Anterior cingulate cortex (tissue), 58 donors: ENCODE results near the gene ZNF701.
"Not testable (repeated sequence)": the region's sequence is repeated elsewhere in the genome, so short reads cannot be mapped to it uniquely, and the experiment has no call there.

Experiments
- DNase-seq, 58 donors: peaks; one replicate each; lab custom pipeline; 2025; lab: John Stamatoyannopoulos, UW

ZNF701 gene

DNA sequence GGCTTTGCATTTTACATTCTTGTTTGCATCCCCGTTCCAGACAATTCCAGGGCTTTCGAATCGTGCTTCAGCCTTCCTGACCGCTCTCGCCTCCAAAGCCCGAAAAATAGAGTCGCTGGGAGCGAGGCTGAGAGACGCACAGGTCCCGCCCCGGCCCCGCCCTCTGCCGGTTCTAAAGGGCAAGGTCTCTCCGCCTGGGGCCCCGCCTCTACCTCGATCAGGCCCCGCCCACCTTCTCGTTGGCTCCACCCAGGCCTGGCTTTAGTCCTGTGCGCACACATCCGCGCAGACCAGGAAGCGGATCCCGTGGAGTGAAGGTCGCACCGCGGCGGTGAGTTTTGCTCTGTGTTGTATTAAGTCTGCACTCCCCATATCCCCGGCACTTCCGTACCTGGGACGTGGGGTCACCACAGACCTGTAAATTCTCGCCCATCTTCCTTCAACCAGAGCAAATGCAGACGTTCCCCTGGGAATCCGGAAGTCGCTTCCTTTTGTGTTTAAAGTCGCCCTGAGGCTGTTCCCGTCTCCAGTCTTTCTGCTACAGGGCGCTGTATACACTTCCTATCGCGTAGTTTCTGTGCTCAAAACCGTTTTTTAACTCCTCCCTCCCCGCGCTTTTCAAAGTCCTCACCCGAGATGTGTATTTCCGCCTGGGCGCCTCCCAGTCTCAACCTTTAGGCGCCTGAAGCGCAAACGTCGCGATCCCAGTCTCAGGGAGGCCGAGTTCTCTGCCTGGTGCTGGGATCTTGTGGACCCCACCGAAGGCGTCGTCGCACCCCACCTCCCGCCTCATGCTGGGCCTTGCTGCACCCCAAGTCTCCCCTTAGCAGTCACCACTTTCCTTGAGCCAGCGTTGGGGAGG is at the start of gene ZNF701:
TSS of gene ZNF701 (plus strand) at position 288 of the 862 bp plus-strand sequence. CDS start 3,861 bp downstream, outside the sequence.
- peak; percentile 54 to 96 (median 91) for DNase-seq

DNA sequence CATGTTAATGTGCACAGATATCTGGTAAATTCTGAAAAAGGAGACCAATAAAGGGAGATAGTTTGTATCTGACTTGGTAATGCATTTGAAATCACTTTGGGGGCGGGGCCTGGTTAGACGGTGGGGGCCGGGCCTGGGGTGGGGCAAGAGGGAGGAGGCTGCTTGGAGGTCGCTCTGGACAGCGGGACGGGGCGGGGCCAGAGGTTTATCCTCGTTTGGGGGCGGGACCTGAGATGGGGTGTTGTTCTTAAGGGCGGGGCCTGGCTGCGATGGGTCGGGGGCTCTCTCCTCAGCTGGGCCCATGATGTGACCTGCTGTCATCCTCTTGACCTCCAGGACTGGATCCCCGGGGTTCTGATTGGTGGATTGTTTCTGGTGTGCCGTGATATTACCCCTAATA is 47.5 kb upstream of the ZNF701 start:
- no peak for DNase-seq

DNA sequence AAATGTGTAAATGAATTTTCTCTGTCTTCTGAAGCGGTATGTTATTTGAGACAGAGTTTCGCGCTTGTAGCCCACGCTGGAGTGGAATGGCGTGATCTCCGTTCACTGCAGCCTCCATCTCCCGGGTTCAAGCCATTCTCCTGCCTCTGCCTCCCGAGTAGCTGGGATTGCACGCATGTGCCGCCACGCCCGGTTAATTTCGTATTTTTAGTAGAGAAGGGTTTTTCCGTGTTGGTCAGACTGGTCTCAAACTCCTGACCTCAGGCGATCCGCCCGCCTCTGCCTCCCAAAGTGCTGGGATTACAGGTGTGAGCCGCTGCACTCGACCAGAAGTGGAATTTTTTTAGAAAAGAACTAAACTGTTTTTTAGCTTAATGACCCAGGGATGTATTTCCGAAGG is 46.0 kb upstream of the ZNF701 start:
- no peak for DNase-seq

DNA sequence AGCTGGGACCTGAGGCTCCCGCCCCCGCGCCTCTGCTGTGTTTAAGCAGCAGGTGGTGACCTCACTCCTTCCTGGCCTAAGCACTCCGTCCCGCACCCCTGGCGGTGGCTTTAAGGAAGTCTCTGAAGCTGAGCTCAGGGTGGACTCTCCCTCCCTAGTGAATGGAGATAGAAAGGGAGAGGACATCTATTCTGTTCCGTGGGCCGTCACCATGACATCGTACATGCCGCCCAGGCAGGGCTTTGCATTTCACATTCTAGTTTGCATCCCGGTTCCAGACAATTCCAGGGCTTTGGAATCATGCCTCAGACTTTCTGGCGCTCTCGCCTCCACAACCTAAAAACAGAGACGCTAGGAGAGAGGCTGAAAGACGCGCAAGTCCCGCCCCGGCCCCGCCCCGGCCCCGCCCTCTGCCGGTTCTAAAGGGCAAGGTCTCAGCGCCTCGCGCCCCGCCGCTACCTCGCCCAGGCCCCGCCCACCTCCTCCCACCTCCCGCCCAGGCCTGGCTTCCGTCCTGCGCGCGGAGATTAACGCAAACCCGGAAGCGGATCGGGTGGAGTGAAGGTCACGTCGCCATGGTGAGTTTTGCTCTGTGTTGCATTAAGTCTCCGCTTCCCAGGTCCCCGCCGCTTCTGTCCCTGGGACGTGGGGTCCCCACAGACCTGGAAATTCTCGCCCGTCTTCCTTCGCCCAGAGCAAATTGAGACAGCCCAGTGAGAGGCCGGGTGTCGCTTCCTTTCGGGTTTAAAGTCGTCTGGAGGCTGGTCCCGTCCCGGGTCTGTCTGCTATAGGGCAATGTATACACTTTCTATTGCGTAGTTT is 42.7 kb upstream of the ZNF701 start, which contains the start of gene ZNF808:
TSS of gene ZNF808 (plus strand) at position 535 of the 822 bp plus-strand sequence. CDS start 15,617 bp downstream, outside the sequence.
- peak; percentile 27 to 96 (median 88) for DNase-seq

DNA sequence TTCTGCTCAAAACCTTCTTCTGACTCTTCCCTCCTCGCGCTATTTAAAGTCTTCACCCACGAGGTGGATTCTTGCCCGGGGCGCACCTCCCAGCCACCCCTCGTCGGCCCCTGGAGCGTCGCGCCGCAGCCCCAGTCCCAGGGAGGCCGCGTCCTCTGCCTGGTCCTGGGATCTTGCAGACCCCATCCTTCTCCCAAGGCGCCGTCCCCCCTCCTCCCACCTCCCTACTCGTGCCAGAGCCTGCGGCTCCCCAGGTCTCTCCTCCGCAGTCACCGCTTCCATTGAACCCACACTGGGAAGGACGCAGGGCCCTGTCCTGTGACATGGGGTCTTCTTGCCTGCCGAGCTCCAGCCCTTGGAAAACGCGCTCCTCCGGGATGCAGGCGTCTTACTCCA is 42.1 kb upstream of the ZNF701 start:
- DNase-seq = peak in 21 of 58 donors; percentile 1 to 42 (median 18)

- no peak for DNase-seq
These were observed 37.6 kb upstream of the ZNF701 start for GRCh38 chr19:52532480-52532879.

- DNase-seq = no peak
These were observed 36.2 kb upstream of the ZNF701 start for GRCh38 chr19:52533901-52534300.

- peak in 2 of 58 donors; percentile 3 to 35 for DNase-seq
These were observed 34.7 kb upstream of the ZNF701 start for GRCh38 chr19:52535385-52535770.

DNA sequence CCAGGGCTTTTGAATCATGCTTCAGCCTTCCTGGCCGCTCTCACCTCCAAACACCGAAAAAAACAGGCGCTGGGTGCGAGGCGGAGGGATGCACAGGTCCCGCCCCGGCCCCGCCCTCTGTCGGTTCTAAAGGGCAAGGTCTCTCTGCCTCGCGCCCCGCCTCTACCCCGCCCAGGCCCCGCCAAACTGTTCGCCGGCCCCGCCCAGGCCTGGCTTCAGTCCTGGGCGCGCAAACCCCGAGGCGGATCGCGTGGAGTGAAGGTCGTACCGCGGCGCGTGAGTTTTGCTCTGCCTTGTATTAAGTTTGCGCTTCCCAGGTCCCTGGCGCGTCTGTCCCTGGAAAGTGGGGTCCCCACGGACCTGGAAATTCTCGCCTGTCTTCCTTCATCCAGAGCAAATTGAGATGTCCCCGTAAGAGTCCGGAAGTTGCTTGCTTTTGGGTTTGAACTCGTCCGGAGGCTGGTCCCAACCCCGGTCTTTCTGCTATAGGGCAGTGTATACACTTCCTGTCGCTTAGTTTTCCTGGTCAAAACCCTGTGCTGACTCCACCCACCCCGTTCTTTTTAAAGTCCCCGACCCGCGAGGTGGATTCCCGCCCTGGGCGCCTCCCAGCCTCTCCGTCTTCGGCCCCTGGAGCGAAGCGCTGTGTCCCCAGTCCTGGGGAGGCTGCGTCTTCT is 34.2 kb upstream of the ZNF701 start:
- DNase-seq = peak in 53 of 58 donors; percentile 1 to 78 (median 37)

GRCh38 chr19:52536448-52536800 is 33.7 kb upstream of the ZNF701 start:
- peak in 6 of 58 donors; percentile 0 to 25 (median 4) for DNase-seq

DNA sequence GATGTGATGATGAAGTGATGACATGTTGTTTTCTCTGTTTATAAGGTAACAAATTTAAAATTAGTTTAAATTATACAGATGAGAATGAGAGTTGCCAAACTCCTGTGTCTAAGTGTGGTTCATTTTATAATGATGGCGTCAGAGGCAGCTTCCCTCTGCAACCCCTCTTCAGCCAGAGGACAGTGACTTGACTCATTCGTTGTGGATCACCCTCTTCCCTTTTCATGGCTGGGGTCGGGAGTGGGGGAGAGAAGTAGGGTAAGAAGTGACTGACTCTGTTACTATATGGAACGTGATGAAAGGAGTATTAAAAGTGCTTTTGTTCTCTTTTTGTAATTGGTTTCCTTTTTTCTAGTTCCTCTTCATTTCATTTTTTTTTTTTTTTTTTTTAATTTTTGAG is 31.3 kb upstream of the ZNF701 start:
- not testable (repeated sequence) for DNase-seq

DNA sequence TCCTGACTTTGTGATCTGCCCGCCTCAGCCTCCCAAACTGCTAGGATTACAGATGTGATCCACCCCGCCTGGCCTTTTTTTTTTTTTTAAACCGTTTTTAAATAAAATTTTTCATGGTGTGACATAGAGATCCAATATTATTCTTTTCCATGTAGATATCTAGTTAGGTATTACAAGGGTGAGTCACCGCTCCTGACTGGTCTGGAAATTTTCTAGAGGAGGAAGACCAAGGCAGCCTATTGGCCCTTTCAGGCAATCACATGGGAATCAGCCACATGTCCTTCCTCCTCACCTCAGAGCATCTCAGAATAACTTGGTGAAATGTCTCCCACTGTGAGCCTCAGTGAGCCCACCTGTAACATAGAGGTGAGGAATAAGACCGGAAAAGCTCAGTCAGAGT is 28.9 kb upstream of the ZNF701 start:
- DNase-seq = not testable (repeated sequence)

- no peak for DNase-seq
These were observed 28.5 kb upstream of the ZNF701 start for GRCh38 chr19:52541608-52542007.

- not testable (repeated sequence) for DNase-seq
These were observed 27.5 kb upstream of the ZNF701 start for GRCh38 chr19:52542541-52542940.

- no peak for DNase-seq
These were observed 27.0 kb upstream of the ZNF701 start for GRCh38 chr19:52542984-52543664.

DNA sequence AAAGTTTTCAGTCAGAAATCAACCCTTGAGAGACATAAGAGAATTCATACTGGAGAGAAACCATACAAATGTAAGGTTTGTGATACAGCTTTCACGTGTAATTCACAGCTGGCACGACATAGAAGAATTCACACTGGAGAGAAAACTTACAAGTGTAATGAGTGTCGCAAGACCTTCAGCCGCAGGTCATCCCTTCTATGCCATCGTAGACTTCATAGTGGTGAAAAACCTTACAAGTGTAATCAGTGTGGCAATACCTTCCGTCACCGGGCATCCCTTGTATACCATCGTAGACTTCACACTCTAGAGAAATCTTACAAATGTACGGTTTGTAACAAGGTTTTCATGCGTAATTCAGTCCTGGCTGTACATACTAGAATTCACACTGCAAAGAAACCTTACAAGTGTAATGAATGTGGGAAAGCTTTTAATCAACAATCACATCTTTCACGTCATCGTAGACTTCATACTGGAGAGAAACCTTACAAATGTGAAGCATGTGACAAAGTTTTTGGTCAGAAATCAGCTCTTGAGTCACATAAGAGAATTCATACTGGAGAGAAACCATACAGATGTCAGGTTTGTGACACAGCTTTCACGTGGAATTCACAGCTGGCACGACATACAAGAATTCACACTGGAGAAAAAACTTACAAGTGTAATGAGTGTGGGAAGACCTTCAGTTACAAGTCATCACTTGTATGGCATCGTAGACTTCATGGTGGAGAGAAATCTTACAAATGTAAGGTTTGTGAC is 15.7 kb upstream of the ZNF701 start:
- DNase-seq = no peak

- no peak for DNase-seq
These were observed 12.7 kb upstream of the ZNF701 start for GRCh38 chr19:52557231-52557995.

GRCh38 chr19:52558732-52559445 is 11.2 kb upstream of the ZNF701 start:
- not testable (repeated sequence) for DNase-seq
